HL-60/S4 treated with retinoic acid at 250 ng/mL for 4 days and 3 days (cell line): ENCODE measurements around the gene C13orf46.

Experiments
- in situ Hi-C: fragments of 300-500 bp; cut with MboI; formaldehyde crosslinking; loops from 2 replicates; pipeline ENCODE4 v1.7.0; 2022; ENCODE audit warnings: low sequenced_read_pairs

C13orf46 gene

DNA sequence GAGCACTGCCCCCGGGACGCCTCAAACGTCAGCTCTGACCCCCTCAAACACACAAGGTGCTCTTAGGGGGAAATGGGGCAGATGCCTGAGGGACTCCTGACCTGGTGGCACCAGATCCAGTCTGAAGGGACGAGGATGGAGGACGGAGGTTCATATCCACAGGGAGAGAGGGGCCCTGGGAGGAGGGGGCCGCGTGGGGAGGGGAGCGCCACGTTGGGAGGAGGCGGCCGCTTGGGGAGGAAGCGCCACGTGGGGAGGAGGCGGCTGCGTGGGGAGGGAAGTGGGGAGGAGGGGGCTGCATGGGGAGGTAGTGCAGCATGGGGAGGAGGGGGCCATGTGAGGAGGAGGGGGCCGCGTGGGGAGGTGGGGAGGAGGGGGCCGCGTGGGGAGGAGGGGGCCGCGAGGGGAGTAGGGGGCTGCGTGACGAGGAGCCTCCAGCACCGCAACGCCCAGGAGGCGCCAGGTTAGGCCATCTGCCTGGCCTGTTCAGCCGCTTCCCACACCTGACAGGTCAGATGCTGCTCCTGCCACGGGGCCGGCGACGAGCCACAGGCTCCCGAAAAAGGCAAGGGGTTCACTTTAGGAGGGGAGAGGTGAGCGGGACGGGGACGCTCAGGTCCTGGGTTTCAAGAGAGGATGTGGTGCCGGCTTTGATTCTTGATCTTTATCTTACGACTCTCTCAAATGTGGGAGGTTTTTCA is 36.7 kb upstream of the C13orf46 start:
- in situ Hi-C loops = no loop called here

DNA sequence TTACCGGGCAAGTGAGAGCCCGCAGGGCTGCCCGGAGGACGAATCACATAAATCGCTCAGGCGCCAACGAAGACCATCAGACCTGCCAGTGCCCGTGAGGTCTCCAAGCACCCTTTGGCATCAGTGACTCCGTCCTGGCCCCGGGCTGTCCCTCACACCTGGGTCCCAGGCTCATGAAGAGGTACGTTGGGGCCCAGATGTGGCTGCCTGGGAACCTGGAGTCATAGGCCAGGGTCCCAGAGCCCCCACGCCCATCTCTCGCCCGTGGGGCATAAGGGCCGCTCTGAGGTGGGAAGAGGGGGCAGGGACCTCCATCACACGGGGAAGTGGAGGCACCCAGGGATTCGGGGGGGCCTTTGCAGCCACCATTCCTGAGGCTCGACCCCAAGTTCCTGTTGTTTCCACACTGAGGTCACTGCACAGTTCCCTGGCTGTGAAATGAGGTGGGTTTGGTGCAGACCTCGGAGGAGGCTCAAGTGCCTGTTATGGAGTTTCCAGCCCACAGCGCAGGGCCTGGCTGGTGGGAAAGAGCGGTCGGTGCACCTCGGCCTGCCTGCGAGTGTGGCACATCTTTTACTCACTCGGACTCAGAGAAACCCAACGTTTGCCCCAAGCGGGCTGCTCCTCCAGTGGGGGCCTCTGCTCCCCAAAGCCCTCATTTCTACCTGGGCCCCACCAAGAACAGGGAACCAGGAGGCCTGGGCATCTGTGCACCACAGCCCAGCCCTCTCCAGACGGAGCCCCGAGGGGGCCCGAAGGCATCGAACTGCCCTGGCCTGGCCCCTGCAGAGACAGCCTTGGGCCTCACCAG is 35.9 kb upstream of the C13orf46 start:
- in situ Hi-C loops = no loop called here

DNA sequence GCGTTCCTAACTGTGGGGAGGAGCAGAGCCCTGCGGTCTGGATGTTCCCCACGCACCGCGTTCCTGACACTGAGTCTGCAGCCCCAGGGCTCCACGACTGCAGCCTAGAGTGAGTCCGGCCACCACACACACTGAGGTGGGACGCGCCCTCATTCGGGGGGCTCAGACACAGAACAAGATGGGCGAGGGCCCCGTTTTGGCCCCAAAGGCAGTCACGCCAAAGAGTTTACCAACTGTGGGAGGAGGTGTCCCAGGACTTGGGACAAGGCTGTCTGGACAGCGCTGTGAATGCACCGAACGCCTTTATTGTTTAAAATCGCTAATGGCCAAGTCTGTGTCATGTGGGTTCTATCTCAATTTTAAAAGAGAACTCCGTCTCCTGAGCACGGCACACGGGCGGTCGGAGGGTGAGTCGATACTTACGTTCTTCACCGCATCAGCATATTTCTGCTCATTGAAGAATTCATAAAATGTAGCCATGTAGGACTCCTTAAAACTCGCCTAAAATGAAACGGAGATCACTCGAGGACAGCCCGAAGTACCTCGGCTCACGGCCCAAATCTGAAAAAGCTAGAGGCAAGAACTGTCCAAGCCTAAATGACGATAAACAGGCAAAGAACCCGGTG is 35.2 kb upstream of the C13orf46 start:
- in situ Hi-C loops = no loop called here

DNA sequence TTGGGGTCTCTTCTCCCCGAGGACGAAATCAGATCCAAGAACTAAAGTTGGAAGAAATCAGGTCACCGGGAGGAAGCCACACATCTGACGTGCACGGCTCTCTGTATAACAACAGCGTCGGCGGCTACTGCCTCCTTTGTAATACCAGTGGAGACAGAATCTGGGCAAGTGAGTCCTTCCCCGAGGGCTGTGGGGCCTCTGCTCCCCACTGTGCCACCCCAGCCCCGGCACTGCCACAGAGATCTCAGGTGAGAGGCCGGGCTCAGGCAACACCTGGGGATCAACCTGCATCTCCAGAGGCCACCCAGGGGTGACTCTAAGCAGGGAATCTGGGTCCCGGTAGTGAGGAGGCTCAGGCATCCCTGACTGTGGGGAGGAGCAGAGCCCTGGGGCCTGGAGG is 33.7 kb upstream of the C13orf46 start:
- in situ Hi-C loops = no loop called here

DNA sequence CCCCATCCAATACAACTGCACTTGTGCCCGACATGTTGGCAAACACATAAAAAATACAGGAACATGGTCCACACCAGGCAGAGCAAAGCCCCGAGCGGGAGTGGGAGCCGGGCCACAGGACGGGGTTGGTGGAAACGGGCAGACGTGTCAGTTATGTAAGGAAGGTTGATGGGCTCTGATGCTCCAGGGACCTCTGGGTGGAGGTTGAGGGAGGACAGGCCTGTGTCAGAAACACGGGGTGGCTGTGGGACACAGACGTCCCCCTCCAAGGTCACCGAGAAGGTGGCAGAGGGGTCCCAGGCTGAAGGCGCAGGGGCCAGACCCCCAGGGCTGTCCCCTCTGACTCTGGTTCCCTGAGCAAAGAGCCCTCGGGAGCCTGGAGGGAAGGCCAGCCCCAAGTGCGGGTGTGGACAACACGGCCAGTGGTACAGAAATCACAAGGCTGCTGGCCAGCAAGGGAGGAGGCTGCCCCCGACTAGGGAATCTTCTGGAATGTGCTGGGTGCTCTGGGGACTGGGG is 31.4 kb upstream of the C13orf46 start:
- in situ Hi-C loops = no loop called here

DNA sequence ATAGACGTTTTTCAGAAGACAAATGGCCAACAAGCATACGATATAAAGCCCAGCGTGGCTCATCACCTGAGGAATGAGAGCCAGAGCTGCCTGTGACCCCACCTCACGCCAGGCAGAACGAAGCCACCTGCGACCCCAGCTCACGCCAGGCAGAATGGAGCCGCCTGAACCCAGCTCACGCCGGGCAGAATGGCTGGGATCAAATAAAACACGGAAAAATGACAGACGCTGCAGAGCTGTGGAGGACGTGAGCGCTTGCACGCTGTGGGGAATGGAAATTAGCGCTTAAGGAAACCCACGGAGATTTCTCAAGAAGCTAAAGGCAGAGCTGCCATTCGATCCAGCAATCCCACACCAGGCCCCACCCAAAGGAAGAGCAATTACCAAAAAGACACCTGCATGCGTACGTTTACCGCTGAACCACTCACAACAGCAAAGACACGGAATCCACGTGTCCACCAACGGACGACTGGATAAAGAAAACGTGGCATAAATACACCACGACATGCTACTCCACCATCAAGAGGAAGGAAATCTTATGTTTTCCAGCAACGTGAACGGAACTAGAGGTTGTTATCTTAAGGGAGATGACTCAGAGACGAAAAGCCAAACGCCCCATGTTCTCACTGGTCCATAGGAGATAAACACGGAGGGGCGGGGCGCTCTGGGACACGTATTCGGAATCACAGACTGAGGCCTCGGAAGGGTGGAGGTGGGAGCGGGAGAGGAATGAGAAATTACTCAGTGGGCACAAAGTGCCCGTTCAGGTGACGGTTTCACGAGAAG is 30.7 kb upstream of the C13orf46 start:
- in situ Hi-C loops = no loop called here

DNA sequence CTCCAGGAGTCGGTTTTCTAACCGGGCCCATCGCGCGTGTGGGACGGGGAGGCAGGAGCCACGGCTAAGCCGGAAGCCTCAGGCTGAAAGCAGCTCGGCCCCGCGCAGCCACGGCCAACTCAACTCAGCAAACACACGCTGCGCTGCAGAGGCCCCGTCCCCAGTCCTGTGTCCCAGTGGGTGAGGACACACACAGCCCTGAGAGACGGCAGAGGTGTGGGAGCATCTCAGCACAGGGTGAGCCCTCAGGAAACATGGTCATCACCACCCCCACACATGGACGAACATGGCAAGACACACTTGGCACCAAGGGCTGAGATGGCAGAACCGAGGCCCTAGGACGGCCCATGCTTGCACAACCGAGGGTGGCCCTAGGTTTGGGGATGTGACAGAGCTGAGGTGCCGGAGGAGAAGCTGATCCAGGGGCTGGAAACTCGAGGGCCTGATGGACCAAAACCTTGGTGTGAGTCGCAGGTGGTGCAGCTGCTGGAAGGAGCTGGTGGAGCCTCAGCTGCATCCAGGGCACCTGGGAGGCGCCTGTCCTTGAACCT is 29.0 kb upstream of the C13orf46 start:
- in situ Hi-C loops = no loop called here

DNA sequence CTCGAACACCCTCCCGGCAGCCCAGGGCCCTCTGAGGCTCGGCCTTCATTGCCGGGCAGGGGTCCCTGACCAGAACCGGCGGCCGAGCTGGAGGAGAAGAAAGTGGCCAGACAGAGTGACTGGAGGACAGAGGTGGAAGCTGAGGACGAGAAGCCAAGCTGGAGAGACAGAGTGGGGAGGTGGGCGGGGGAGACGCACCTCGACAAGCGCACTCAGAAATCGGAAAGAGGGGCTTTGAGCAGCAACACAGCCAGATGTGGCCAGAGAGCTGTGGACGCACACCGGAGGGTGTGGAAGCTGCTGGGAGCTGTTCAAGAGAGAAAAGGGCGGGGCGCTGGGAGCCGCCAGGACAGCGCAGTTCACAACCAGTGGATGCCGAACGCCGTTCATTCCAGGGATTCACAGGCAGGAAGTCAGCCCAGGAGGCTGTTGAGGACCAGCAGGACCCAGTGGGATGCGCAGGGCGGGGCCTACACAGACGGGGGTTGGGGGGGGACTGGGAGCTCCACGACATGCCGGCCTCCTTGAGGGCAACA is 28.2 kb upstream of the C13orf46 start:
- in situ Hi-C loops = no loop called here

DNA sequence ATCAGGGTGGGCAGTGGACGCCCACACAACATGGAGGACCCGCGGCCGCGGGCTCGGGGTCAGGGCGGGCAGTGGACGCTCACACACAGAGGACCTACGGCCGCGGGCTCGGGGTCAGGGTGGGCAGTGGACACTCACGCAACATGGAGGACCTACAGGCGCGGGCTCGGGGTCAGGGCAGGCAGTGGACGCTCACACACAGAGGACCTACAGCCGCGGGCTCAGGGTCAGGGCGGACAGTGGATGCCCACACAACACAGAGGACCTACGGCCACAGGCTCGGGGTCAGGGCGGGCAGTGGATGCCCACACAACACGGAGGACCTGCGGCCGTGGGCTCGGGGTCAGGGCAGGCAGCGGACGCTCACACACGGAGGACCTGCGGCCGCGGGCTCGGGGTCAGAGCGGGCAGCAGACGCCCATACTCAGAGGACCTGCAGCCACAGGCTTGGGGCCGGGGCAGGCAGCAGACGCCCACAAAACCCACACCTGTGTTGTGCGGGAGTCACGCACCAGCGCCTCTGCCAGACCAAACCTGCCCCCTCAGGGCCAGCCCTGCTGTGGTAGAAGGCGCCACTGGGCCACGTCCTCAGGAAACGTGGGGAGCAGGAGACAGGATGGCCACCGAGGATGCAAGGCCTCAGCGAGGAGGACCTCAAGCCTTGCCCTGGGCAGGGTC is 27.6 kb upstream of the C13orf46 start:
- in situ Hi-C loops = no loop called here

DNA sequence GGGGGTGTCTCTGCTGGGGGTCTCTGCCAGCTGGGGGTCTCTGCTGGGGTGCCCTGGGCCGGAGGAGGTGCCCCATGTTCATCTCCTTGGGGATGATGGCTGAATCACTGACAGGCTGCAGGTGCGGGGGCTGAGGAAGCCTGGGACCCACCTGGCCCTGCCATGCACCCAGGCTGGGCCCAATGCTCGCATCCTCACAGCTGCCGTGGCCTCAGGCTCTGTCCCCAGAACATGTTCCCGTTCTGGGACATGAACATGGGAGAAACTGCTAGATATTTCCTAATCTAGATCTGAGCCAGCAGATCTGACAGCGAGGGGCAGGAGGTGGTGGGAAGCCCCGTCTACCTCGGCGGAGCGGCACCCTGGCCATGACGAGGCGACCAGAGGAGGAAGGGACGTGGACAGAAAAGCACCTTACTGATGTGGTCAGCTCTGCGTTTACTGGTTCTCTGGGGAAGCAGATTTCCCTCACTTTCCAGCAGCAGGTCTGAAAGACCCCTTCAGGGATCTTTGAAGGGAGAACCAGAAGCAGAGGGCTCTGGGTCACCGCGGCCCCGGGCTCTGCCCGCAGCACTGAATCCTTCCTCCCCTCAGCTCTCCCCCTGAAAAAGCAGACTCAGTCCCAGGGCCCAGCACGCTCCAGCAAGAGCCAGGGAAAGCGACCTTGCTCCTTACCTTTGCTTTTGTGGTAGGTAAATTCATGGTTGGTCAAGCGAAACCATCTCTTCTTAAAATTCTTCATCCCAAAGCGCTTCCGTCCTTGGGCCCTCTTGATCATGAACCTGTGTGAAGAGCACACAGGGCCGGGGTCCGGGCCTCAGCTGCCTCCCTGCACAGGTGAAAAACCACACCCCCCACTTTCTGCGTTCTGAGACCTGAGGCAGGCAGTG is 26.5 kb upstream of the C13orf46 start:
- in situ Hi-C loops = no loop called here

DNA sequence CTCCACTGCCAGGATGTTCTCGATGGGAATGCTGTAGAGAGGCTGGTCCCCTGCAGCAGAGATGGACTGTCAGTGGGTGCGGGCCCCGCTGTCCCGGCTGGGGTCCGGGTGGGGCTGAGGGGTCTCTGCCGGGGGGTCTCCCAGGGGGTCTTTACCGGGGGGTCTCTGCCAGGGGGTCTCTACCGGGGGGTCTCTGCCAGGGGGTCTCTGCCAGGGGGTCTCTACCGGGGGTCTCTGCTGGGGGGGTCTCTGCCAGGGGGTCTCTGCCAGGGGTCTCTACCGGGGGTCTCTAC is 25.7 kb upstream of the C13orf46 start:
- in situ Hi-C loops = no loop called here

DNA sequence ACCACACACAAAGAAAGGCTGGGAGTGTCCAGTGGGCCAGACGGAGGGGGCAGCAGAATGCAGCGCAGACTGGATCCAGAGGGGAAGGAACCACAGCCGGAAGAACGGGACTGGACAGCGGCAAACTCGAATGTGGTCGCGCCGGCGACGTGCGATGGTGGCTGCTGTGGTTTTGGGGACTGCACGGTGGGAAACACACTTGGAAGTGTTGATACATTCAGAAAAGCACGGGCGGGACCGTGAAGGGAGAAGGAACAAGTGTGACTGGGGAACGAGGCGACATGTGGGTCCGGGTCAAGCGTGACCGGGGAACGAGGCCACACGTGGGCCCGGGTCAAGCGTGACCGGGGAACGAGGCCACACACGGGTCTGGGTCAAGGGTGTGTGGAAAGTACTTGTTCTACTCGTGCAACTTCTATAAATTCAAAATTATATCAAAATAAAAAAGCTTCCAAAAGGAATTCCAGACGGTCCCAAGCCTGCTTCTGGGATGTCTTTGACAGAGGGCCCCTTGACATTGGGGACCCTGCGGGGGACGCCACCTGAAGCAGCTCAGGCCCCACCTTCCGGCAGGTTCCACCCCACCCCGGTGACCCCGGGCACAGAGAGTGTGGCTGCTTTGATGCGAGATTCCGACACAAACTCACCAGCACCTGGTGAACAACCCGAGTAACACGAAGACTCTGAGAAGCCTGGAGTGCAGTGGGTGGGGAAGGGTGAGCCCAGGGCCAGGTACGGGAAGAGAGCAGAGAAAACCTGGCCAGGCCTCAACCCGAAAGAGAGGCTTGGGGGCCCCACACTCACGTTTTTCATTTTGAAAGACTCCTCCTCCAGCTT is 25.1 kb upstream of the C13orf46 start:
- in situ Hi-C loops = no loop called here

DNA sequence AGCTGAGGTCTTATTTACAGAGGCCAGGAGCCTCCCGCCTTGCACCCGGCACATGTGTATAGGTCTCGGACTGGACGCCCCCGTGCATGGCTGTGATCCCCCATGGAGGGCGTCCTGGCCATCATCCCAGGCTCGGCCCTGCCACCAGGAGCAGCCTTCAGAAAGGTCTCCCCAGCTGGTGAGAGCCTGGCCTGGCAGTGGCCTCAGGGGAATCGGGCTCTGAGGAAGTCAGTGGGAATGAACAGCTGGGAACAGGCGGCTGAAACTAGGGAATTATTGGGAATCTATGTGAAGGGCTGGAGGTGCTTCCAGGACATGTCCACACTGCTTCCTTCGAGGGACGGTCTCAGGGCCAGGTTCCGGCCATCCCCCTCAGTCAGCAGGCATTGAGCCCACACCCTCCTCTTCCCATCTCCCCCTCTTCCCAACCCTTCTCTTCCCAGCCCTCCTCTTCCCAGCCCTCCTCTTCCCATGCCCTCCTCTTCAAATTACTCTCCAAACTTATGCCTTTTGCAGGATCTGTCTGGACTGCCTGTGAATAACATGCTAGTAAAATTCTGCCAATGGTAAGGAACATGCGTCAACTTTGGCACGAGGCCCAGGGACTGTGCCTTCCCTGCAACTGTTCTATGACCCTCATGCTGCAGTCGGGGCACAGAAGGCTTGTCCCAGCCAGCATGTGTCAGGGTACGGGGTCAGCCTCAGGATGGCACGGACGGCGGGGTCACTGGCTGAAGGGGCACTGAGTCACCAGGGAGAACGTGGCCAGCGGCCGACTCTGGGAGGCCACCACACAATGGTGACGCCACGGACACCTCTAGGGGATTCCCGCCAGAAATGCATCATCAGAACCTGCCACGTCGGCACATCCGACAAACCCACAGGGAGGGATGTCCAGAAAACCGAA is 24.2 kb upstream of the C13orf46 start:
- in situ Hi-C loops = no loop called here

DNA sequence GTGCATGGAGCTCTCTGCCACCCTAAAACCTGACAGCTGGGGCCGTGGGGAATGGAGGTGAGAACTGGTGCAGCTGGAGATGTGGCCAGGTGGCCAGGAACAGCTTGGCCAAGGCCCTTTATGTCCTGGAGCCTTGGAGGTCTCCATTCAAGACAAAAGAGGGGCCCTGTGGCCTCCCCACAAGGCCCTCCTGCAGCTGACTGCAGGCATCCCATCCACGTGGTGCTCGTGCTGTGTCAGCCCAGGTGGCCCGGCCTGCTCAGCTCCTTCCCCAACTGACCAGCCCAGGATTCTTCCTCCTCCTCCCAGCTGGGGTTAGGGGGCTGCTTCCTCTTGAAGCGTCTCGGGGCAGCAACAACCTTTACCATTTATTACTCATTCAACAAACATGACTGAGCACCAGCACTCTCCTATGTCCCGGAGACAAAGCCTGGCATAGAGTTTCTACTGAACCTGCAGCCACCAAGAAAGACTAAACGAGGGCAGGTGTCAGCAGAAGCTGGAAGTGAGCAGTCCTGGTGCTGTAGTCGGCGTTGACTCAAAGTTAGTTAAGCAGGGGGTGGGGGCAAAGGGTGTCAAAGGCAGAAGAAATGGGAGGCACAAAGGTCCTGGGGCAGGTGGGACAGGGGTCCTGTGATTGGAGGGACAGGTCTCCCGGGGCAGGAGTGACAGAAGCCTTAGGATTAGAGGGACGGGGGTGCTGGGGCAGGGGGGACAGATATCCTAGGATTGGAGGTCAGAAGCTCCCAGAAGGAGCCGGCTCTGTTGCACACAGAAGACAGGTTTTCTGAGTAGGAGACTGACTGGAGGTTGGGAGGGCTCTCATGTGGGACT is 23.3 kb upstream of the C13orf46 start:
- in situ Hi-C loops = no loop called here

DNA sequence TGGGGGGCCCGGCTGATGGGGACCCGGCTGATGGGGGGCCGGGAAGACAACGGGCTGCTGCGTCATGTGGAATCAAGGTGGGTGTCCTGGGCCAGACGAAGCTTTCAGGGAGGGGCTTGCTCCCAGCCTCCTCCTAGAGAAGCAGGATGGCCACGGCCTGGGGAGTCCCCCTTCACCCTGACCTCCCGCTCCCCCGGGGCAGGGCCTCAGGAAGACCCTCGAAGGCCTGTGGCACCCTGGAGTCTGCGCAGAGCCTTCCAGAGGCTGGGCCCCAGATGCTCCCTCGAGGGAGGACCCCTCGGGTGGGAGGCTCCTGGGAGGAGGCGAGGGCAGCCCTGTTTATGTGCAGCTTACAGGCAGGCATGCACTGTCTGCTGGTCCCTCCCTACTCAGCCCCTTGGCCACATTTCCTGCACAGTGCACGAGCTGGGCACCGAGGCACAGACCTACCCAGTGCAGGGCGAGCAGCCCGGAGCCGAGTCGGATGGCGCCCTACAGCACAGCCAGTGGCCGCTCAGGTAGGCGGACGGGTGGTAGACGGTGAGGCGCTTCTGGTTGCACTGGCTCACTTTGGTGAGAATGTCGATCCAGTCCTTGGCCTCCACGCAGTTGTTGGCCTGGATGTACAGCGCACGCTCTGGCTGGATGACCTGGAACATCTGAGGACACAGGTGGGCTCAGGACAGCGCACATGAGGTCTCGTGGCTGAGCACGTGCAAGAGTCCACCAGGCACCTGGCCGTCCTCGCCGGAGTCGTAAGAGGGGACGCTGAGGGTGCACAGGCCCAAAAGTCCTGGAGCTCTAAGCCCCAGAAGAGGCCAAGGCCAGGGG is 22.4 kb upstream of the C13orf46 start:
- in situ Hi-C loops = no loop called here
